Inferior parietal cortex (tissue), 1 donor: ENCODE results near the gene CCDC172.
A peak's percentile ranks its signal among the peaks of the same experiment; 100 is the strongest.

ENCODE experiments used
- DNase-seq: peaks from one replicate; pipeline ENCODE4 v3.0.0-alpha.2; 2016; ENCODE audit errors: extremely low spot score

CCDC172 gene, protein sequence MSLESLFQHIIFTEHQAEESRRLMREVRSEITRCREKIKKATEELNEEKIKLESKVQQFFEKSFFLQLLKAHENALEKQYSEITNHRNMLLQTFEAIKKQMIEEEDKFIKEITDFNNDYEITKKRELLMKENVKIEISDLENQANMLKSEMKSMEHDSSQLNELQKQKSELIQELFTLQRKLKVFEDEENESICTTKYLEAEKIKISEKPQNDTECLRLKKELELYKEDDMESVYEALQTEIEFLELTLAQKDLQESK

DNA sequence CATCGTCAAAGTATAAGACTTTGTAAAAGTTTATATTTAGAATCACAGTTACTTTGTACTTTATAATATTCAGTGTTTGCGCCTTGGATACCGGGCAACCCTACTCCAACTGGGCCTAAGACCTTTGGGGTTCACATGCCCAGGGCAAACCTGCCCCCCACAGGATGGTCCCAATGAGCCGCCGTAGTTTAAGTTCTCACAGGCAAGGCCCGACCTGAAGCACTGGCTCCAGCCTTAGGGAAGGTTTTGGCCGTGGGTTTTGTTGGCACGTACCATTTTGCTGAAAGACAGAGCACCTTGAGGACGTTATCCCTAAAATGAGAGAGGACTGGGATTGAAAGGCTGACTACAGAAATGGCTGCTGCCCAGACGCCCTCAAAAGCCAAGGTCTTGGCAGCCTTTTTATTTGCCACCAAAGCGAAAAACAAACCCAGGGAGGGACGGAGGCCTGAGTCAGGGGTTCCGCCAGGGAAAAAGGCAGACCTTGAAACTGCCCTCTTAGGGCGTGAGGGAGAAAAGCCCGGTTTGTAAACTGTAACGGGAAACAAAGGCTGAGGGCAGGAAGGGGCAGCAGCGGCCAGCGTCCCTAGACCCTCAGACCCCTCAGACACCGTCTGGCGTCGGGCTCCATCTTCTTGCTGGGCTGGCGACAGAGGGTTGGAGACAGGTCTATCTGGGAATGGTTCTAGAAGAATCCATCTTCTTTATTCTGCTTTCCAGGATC is at the start of gene CCDC172:
TSS of gene CCDC172 (plus strand) at position 222 of the 724 bp plus-strand sequence. CDS start 564 bp downstream, outside the sequence.
- DNase-seq: no peak

DNA sequence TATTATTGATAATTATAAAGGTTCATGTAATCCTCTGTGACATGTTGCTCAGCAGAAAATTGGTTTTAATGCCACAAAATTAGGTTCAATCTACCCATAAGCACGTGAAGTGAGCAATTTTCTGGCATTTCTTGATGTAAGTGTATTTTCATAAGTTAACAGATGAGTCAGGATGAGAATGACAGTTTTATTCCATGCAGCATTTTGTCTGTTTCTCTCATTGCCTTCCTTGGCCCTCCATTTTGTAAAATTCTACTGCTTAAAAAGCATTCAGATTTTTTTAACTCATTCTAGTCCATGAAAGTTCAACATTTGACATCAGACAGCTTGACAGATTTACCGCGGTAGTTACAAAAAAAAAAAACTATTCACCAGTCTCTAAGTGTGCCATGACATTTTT is 47.3 kb upstream of the CCDC172 start:
- DNase-seq: no peak

DNA sequence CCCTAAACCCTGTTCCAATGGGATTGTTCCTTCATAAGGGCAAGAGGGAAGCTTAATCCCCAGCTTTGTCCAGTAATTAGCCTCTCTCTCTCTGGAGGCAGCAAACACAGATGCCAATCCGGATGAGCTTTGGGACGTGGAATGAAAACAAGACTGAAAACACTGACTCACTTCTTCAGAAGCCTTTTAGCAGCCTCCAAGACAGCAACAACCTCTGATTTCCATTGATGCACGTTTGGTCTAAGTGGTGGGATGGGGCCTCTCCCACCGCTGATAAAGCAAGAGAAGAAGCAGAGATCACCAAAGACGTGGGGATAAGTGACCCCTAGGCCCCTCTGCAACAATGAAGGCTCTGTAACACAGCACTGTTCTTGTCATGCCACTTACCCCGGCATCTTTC is 45.4 kb upstream of the CCDC172 start:
- no peak for DNase-seq

DNA sequence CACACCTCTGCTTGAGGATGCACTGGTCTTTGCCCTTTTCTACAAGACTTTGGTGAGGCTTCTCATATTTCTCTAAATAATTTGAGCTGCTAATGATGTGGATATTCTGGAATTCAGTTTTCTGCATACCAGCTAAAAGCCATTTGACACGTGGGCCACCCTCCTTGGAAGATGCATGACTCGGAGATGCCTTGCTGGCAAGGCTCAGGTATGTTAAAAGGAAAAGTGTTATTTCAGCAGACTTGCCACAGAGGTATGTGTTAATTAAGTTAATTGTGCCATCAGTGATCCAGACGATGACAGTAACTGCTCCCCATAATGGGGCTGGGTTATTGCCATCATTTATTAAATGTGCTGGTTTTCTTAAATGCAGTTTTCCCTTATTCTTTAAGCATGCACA is 42.5 kb upstream of the CCDC172 start:
- no peak for DNase-seq

DNA sequence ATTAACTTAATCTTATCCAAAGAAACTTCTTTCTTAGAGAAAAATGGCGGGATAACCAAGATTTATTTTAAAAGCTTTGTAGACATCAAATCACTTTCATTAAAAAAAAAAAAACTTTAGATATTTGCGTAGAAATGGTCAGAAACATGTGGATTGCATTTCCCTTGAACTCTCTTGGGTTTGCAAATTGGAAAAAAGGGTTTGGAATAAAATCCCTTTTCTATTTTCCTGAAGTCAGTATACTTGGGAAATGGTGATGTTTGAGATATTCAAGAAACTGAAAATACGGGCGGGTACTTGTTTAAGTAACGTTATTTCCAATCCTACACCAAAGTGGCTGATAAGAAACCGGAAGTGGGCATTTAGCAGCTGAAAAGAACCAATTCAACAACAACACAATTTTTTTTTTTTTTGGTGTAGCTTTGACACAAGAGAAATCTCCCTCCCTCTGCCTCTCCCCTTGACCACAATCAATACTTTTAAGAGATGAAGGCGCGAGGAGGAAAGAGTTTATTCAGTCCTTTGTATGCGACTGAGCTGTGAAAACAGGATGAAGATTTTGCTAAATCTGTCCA is 37.5 kb upstream of the CCDC172 start:
- DNase-seq: no peak

DNA sequence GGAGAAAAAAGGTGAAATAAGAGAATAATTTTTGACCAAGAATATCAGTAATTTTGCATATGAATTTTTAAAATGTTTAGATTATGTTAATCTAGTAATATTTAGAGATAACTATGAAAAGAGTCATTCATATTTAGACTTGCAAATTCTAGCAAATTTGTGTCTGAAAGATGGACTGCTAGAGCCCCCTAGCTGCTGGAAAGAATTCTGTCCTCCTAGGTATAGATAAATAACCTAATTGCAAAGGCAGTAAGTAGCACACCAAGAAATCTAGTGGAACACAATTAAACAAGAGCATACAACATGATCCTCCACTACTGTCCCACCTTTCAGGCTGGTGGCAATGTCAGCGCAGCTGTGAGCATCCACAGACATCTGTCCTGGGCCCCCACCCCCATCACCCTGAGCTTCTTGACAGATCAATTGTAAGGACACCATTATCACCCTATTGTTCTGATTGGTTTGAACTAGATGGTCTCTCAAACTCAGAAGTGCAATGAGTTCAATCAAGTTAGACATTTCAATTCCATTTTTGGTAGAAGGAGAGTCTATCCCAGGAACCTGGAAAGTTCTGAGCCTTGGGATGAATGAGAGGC is 36.2 kb upstream of the CCDC172 start:
- peak; percentile 74 for DNase-seq

DNA sequence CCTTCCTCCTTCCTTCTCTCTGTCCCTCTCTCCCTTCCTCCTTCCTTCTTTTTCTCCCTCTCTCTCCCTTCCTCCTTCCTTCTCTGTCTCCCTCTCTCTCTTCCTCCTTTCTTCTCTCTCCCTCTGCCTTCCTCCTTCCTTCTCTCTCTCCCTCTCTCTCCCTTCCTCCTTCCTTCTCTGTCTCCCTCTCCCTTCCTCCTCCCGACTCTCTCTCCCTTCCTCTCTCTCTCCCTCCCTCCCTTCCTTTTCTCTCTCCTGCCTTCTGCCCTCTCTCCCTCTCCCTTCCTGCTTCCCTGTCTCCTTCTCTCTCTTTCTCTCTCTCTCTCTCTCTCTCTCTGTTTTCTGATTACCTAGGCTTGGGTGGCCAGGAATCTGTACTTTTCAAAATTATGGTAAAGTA is 34.6 kb upstream of the CCDC172 start:
- DNase-seq: no peak

DNA sequence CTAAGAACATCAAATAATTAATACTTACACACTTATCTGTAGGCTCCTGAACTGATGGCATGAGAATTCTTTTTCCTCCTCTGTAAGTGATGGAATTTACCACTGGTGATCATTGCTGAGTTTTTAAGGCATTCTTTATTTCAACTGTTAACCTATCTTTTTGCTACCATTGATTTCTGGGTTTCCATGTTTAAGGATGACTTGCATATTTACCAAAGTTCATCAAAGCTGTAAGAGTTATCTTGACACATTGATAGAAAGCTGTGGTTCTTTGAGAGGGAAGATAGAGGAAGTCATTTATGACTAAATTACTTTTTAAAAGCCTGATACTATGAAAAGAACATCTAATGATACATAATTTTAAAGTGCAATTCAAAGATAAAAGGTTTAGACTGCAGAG is 31.8 kb upstream of the CCDC172 start:
- no peak for DNase-seq

DNA sequence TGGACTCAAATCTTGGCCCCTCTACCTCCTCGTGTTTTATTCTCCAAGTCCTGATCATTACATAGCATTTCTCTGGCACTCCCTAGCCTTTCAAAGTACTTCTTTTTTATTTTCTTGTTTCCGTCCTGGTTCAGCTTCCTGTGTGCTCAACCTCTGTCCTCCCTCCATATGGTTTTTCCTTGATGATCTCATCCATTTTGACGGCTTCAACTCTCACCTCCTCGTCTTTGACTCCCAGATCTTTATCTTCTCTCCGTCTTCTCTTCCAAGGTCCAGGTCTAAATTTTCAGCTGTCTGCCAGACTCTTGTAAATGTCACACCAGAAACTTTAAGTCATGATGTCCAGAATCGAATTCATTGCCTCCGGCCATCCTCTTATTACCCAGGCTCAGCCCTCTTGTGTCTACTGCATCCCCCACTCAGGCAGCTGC is 27.9 kb upstream of the CCDC172 start:
- no peak for DNase-seq

DNA sequence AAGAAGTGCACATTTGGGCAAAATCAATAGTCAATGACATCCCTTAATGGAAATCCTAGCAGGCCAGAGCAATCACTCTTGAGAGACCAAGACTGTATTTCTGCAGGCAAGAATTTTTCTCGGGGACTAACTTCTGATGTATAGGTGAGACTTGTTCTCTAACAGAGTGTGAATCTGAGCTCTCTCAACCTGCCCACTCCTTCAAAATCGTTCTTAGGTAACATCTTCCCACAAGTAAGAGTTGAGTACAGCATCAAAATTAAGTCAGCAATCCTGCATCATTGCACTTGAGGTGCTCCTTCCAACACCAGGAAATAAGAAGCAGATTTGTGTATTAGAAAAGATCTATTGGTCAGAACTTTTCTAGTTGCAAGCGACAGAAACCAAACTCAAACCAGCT is 25.7 kb upstream of the CCDC172 start:
- no peak for DNase-seq

DNA sequence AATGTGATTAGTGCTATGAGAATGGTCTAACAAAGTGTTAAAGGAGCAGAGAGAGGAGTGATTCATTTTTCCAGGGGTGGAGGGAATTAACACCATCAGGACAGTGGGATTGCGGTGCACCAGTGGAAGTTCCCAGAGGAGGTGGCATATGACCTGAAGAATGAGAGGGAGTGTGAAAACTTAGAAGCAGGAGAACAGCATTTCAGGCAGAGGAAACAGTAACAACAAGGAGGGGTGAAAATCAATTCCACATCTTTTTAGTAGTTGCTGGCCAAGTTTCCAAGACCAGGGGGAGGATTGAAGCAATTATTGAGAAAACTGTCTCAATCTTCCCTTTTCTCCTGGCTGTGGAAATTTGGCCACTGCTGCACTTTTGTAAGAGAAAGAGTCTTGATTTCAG is 23.7 kb upstream of the CCDC172 start:
- no peak for DNase-seq

DNA sequence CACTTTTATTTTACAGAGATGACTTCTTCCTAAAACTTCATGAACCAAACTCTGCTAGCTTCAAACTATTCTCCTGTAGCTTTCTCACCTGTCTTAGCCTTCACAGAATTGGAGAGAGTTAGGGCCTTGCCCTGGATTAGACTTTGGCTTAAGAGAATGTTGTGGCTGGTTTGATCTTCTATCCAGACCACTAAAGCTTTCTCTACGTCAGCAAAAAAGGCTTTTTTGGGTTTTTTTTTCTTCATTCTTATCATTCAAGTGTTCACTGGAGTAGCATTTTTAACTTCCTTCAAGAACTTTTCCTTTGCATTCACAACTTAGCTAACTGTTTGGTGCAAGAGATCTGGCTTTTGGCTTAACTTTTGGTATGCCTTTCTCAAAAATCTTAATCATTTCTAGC is 19.3 kb upstream of the CCDC172 start:
- no peak for DNase-seq

DNA sequence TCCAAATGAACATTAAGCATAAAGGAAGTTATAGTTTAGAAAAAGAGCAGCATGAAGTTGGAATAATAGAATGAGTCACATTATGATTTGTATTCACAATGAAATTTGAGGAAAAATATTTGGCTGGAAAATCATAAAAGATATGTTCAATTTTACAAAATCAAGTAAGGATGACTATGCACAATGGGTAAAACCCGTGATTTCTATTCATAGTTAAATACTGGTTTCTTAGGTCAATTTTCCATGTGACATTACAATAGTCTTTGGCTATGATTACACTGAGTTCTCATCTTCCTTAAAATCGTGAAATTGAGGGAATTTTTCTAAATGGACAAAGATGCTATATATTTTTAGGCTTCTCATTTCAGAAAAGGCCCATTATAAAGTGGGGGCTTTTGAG is 17.4 kb upstream of the CCDC172 start:
- no peak for DNase-seq

DNA sequence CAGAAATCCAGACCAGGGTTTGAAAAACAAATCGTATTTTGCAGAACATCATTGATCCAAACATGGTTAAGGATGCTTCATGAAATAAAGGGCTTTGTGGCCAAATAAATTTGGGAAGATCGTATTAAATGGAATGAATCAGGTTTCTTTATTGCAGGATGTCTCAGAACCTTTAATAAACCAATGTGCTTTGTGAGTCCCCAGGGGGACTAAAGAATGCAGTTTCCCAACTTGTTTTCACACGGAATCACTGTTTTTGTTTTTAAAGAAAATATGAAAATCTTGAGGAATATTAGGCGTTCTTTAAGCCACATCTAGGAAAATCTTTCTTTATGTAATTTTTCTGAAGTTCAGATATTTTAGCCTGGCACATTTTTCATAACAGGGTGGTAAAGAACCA is 16.8 kb upstream of the CCDC172 start:
- DNase-seq: no peak

DNA sequence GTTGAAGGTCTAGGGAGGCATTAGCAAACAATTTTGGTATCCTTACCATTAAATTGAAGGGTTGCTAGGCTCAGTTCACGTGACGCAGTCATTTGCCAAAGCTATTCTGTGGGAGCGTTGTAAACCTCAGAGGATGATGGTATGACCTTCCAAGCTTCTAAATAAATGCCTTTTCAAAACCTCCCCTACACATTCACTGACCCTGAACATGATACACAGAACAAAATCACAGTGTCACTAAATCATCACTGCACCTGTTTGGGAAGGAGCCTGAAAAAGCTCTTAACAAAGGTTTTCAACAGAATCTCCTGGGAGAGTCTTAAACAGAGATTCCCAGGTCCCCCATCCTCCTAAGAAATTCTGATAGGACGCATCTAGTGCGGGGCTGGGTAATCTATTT is 13.2 kb upstream of the CCDC172 start:
- no peak for DNase-seq

DNA sequence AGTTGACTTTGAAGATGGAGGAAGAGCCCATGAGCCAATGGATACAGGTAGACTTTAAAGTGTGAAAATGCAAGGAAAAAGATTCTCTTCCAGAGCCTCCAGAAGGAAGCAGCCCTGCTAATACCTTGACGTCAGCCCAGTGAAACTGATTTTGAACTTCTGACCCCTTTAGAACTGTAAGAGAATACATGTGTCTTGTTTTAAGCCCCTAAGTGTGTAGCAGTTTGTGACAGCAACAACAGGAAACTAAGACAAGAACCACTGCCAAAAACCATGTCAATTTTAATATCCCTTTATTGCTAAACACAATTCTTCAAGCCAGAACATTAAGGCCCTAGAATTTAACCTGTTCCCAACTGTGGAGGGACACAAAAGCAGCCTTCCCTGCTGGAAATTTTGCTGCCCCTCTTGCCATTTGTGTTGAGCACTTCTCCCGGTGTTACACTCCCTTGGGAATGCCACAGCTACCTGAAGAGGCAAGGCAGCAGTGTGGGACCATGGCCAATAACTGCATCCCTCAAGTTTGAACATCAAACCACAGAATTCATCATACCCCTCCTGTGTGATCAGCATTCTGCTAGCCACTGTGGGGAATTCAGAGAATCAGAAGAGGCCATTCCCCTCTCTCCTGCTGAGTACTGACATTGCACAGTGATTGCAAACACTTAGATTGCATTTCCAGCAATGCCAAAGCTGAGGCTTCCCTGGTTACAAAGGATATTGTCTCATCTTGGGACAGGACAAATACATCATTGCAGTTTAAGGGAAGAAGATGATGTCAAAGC is 12.3 kb upstream of the CCDC172 start:
- DNase-seq: no peak

DNA sequence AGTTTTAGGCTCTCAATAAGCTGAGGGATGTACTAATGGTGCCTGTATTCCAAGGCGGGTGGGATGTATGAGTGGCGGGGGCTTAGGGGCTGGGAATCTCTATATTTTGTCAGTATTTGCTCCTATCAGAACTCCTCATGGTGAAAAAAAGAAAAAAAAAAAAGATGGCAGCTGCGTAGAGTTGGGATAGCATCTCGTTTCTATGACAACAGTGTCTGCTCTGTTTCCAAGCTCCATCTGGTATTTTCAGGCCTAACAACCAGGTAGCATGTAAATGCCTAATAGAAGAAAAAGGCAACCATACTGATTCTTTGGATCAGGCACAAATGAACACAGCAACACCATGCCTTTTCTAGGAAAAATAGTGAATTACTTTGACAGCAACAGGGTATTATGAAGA is 11.7 kb upstream of the CCDC172 start:
- DNase-seq: no peak

DNA sequence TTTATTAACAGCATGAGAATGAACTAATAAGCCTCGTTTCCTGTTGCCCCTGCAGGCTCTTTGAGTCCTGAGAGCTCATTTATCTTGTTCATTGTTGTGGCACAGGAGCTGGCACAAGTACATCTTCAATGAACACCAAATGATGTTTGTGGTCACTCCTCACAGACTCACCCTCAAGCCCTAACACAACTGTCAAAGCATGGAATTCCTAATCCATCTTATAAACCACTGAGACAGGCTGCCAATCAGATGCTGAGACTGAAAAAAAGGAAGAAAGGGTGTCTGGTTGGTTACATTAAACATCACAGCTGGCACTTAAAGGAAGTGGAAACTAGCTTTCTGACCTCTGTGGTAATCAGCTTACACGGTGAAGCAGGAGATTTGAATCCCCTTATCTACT is 7.7 kb upstream of the CCDC172 start:
- DNase-seq: no peak

DNA sequence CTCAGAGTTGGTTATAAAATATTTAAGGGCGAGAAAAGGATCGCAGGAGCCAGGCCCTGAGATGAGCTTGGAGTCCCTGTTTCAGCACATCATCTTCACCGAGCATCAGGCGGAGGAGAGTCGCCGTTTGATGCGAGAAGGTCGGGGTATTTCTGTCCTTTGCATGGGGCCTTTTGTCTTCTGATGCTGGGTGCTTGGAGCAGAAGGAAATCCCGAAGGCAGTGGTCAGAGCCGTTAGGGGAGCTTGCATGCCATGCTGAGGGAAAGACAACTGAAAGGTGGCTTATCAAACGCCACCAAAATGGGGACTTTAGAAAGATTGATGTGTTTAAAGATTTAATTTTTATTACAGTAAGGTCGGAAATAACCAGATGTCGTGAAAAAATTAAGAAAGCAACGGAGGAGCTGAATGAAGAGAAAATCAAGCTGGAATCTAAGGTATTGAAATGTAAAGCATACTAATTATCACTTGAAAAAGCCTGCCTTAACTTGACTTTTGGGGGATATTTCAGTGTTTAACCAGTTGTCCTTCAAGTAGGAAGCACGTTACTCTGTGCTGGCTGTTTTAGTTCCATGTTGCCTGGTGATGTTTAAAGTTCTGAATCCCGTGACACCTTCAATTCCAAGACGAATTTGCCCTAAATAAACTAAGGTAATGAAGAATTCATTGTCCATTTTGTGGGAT is 845 bp downstream of the CCDC172 start:
- DNase-seq: no peak

DNA sequence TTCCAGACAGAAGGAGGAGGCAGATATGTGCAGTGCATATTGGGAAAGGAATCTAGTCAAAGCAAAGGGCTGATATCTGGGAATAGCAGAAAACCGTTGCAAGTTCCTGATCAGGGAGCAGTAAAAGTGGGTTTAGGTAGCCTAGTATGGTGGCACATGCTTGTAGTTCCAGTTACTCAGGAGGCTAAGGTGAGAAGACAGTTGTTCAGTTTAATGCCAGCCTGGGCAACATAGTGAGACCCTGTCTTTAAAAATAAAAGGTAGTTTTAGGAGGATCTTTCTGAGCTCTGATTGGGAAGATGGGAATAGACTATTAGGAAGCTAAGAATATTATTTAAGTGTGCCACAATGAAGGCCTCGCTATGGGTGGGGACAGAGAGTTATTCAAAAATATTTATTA is 1.7 kb downstream of the CCDC172 start:
- no peak for DNase-seq

DNA sequence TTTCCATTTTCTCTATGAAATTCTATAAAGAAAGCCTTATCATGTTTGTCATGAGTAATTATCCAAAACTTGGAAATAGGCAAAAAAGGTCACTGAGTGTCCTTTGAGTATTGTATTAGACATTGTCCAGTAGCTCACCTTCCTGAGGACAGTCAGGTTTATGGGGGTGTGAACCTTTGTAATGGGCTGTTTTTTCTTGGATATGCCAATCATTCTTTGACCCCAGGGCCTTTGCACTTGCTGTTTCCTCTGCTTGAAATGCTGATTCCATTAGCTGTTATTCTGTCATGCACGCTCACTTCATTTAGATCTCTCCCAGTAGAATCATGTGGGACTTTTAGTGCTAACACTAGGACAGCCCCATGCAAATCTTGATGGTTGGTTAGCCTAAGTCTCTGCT is 4.9 kb downstream of the CCDC172 start:
- no peak for DNase-seq

DNA sequence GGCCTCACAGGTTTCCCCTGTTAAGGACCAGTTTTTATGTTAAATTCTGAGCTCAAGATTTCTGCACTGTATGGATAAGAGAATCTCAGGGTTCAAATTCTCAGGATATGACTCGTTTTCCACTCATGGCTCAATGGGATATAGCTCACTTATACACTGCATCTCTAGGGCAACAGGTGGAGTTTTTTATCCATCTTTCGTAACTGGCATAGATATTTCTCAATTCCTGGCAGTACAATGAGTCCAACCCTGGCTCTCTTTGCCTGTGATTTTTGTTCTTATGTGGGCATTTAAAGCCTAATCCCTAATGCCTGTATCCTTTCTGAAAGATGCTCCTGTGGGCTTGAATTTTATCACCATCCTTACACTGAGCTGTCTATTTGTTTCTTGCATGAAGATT is 7.6 kb downstream of the CCDC172 start:
- DNase-seq: no peak
